Aorta (tissue), 5 donors: Measurements from ENCODE around the gene CEP112. TPM values are rescaled to one million over a fixed set of nuclear protein-coding genes. Genes with fewer than 3 reads are reported as not detected.
"Not testable (repeated sequence)": the region's sequence is repeated elsewhere in the genome, so short reads cannot be mapped to it uniquely, and the experiment has no call there.

Experiments
- ATAC-seq: fragments of 200-7000 bp; cut with Tn5 transposase; one replicate; pipeline ENCODE4 v1.9.1; 2022; ENCODE audit warnings: moderate library complexity; ENCODE audit not compliant: low FRiP score
- DNase-seq, 2 donors: peaks; one replicate each; pipeline ENCODE4 v3.0.0-alpha.2; 2020
- H3K27ac ChIP-seq, 2 donors: one replicate each; pipeline ENCODE4 v1.5.1; 2013; ENCODE audit warnings: low read length in 2 of 2, mild to moderate bottlenecking in 2 of 2, moderate library complexity in 2 of 2, control low read depth in 1 of 2, inconsistent platforms in 1 of 2, low read depth in 1 of 2
- H3K27me3 ChIP-seq, 2 donors: one replicate each; pipeline ENCODE4 v1.6.1; 2013; ENCODE audit warnings: control low read depth in 1 of 2, low read length in 1 of 2, mild to moderate bottlenecking in 1 of 2, moderate library complexity in 1 of 2; ENCODE audit not compliant: insufficient read depth in 2 of 2, control insufficient read depth in 1 of 2
- H3K36me3 ChIP-seq, 2 donors: one replicate each; pipeline ENCODE4 v1.6.1; 2013; ENCODE audit warnings: control low read depth in 1 of 2, low read length in 1 of 2, mild to moderate bottlenecking in 1 of 2; ENCODE audit not compliant: insufficient read depth in 2 of 2, control insufficient read depth in 1 of 2
- H3K4me1 ChIP-seq, 2 donors: one replicate each; pipeline ENCODE4 v1.6.1; 2013; ENCODE audit warnings: low read length in 2 of 2, control low read depth in 1 of 2, mild to moderate bottlenecking in 1 of 2, moderate library complexity in 1 of 2; ENCODE audit not compliant: insufficient read depth in 2 of 2, control insufficient read depth in 1 of 2
- H3K4me3 ChIP-seq, 2 donors: one replicate each; pipeline ENCODE4 v1.5.1; 2013; ENCODE audit warnings: low read length in 2 of 2, control low read depth in 1 of 2, mild to moderate bottlenecking in 1 of 2
- H3K9me3 ChIP-seq: one replicate; pipeline ENCODE4 v1.6.1; 2013; ENCODE audit warnings: mild to moderate bottlenecking, low read length; ENCODE audit not compliant: control insufficient read depth
- WGBS, 2 donors: extraction: QIAGEN DNeasy Blood & Tissue Kit; methylation state at CpG; one replicate each; pipeline ENCODE4 v1.1.7; 2013; 5-methylcytosine and 5-hydroxymethylcytosine counted together
- intact Hi-C, 2 donors: fragments of 100-400 bp; cut with DNase I; formaldehyde crosslinking; loops; one replicate each; pipeline versions ENCODE4 v1.14.2 to v1.15.0; 2022
- polyA plus RNA-seq, 2 donors: library from polyadenylated mRNA; stranded (reverse); fragments of 200-250 nt; gene quantifications; one replicate each; pipeline ENCODE4 v1.2.3, GENCODE V29; 2013
- total RNA-seq, 2 donors: library from RNA; stranded (reverse); fragmentation: NEBNext Ultra II Directional; extraction: Animal tissue kit (Norgen Biotek cat#: 25700); gene quantifications; one replicate each; pipeline ENCODE4 v1.2.1, GENCODE V29; 2021
- donor health status: healthy with polysubstance abuse.
- donor health status: Bipolar disorder and iron deficiency.
- donor health status: DM: no; HTN: no; CAD: no.
- donor health status: DM: no; HTN: no; CAD: no.
- donor health status: DM: yes; HTN: yes; CAD: no.

Gene CEP112
- total and polyA plus RNA-seq, 4 donors: 17.5 to 47.5 (median 30.7) TPM

- Histone ChIP-seq H3K4me1 (peaks cover 0 to 3% of the 10 kb centered on the region in 2 donors), H3K27ac (no peak overlapping the region), H3K4me3 (no peak overlapping the region), H3K36me3 (no peaks in the 10 kb centered on the region), H3K27me3 (no peaks in the 10 kb centered on the region), H3K9me3 (no peaks in the 10 kb centered on the region)
- DNase-seq (no peak), ATAC-seq (no peak)
- 48 to 60% methylated on average over 3 of the region's 3 CpGs for WGBS, 2 donors
- intact Hi-C loops: no loop called here
Measured at GRCh38 chr17:65694601-65695000, 497.3 kb downstream of the CEP112 start.

DNA sequence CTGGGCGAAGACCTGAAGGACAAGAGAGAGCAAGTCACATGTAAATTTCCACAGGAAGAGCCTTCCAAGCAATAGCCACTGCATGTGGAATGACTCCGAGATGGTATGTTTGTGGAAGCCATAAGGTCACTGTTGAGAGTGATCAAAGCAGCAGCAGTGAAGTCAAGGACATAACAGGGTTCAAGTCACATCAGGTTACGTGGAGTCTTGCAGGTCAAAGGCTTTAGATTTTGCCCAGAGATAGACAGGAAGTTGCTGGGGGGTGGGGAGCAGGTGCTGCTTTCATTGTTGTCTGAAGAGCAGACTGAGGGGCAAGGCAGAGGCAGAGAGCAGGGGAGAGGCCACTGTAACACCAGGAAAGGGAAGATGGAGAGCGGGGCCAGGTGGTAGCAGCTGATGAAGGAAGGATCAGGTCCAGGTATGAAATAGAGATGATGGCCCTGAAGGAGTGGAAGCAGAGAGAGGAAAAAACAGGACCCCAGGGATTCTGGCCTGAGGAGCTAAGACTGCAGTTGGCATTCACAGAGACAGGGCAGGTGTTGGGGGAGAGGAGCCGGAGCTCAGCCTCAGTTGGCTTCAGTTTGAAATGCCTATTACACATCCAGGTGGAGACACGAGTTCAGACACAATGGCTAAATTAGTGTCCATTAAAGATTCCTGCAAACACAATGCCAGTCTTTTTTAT is 501.2 kb downstream of the CEP112 start:
- 87 to 88% methylated on average over 6 of the region's 6 CpGs for WGBS, 2 donors
- intact Hi-C loops: no loop called here
- Histone ChIP-seq H3K36me3 (peaks cover 0 to 2% of the 10 kb centered on the region in 2 donors), H3K27ac (no peak overlapping the region), H3K4me3 (no peak overlapping the region), H3K4me1 (no peaks in the 10 kb centered on the region), H3K9me3 (no peaks in the 10 kb centered on the region), H3K27me3 (no peaks in the 10 kb centered on the region)
- ATAC-seq (no peak), DNase-seq (no peak)

DNA sequence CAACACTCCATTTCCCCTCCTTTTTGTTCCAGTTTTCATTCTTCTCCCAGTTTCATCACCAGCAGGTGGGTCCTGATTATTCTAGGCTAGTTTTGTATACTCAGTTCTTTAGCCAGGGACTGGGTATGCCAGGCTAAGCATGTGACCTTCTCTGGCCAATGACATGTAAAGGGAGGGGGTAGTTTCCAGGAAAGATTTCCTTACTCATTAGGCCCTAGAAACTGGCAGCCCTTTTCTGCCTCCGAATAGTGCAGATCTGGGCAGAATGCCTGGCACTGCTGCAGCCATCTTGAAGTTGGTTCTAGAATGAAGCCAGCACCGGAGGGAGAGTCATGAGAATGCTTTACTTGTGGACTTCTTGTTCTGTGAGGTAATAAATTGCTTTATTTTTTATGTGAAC is 503.6 kb downstream of the CEP112 start:
- Histone ChIP-seq H3K27me3 (no peaks in the 10 kb centered on the region), H3K27ac (no peak overlapping the region), H3K9me3 (no peaks in the 10 kb centered on the region), H3K4me3 (no peak overlapping the region), H3K36me3 (peaks cover 0 to 2% of the 10 kb centered on the region in 2 donors), H3K4me1 (no peaks in the 10 kb centered on the region)
- DNase-seq (no peak), ATAC-seq (no peak)
- 21 to 35% methylated on average over 2 of the region's 2 CpGs for WGBS, 2 donors
- intact Hi-C loops: no loop called here

GRCh38 chr17:65685110-65685509 is 506.8 kb downstream of the CEP112 start:
- Histone ChIP-seq H3K4me3 (no peak overlapping the region), H3K36me3 (peaks cover 0 to 2% of the 10 kb centered on the region in 2 donors), H3K27me3 (no peaks in the 10 kb centered on the region), H3K4me1 (no peaks in the 10 kb centered on the region), H3K27ac (no peak overlapping the region), H3K9me3 (no peaks in the 10 kb centered on the region)
- 97 to 99% methylated on average over 1 of the region's 1 CpG for WGBS, 2 donors
- ATAC-seq (no peak), DNase-seq (no peak)
- intact Hi-C loops: no loop called here

DNA sequence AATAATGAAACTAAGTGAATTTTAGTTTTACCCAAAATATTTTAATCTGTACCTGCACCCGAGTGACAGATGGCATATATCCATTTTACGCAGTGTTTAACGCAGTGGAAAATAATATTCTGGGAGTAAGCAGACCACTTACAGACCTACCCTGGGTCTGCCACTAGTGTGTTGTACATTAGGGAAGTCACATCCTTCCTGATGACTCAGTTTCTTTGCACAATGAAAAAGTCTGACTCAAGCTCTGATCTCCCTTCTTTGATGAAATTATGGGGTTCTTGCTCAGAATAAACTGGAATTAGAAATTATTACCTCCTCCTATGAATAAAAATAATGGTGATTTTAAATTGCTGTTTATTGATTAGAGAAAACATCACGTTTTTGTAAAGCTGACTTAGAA is 507.3 kb downstream of the CEP112 start:
- no peaks in the 10 kb centered on the region for H3K4me1 ChIP-seq
- H3K27me3 ChIP-seq: no peaks in the 10 kb centered on the region
- no peak overlapping the region for H3K27ac ChIP-seq
- H3K36me3 ChIP-seq: peaks cover 0 to 2% of the 10 kb centered on the region in 2 donors
- intact Hi-C loops: no loop called here
- H3K9me3 ChIP-seq: no peaks in the 10 kb centered on the region
- H3K4me3 ChIP-seq: no peak overlapping the region
- 83% methylated on average over 4 of the region's 4 CpGs for WGBS, 2 donors
- DNase-seq (no peak), ATAC-seq (no peak)

DNA sequence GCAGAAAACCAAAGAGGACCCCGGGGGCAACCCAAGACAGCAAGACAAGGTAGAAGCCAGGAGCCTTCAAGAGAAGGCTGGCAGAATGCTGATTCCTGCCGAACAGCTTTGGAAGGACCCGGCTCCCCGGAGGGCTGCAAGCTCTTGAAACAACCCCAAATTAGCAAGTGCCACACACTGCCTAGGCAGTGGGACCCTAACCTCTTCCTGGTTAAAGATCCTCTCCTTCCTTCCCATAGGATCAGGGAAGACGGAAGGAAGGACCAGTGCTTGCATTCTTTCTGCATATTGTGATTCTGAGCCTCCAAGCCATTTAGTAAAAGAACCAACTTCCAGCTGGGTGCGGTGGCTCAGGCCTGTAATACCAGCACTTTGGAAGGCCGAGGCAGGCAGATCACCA is 508.5 kb downstream of the CEP112 start:
- Histone ChIP-seq H3K4me1 (no peaks in the 10 kb centered on the region), H3K4me3 (no peak overlapping the region), H3K27ac (no peak overlapping the region), H3K36me3 (peaks cover 0 to 2% of the 10 kb centered on the region in 2 donors), H3K9me3 (no peaks in the 10 kb centered on the region), H3K27me3 (no peaks in the 10 kb centered on the region)
- DNase-seq (no peak), ATAC-seq (no peak)
- intact Hi-C loops: no loop called here
- 82 to 85% methylated on average over 7 of the region's 7 CpGs for WGBS, 2 donors

GRCh38 chr17:65681763-65682162 is 510.2 kb downstream of the CEP112 start:
- WGBS, 2 donors: 80 to 81% methylated on average over 5 of the region's 5 CpGs
- DNase-seq, H3K36me3 ChIP-seq, intact Hi-C loops, ATAC-seq, H3K27ac ChIP-seq, H3K4me3 ChIP-seq, H3K9me3 ChIP-seq, H3K27me3 ChIP-seq, H3K4me1 ChIP-seq: not testable (repeated sequence)

DNA sequence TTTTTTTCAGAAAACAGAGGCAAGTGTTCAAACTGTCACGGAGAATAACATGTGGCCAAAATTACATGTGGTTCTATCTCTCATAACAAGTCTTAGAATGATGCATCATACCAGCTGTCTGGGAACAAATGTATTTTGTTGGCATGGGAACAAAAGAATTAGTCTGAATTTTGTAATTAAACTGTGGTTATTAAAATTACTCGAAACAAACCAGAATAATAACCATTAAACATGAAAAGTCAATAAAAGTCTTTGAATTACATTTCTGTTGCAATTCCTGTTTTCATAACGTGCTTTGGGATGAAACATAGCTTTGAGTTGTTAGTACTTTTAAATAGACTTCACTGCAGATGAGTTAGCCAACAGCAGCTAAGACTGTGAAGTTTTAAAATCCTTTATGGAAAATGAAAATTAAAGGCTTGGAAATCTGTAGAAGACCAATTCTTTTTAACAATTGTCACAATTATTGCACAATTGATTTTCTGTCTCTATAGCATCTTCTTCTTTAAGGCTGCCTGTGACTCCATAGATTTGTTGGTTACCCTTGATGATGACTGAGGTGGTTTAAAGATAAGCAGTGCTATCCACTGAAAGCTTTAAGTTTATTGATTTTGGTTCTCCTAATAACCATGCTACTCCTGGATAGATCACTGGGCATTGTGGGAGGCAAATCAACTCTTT is 512.6 kb downstream of the CEP112 start:
- no peak for ATAC-seq
- H3K36me3 ChIP-seq: no peaks in the 10 kb centered on the region
- H3K9me3 ChIP-seq: no peaks in the 10 kb centered on the region
- DNase-seq: no peak
- H3K4me3 ChIP-seq: no peak overlapping the region
- no peak overlapping the region for H3K27ac ChIP-seq
- intact Hi-C loops: no loop called here
- 70 to 78% methylated on average over 3 of the region's 3 CpGs for WGBS, 2 donors
- no peaks in the 10 kb centered on the region for H3K4me1 ChIP-seq
- no peaks in the 10 kb centered on the region for H3K27me3 ChIP-seq

DNA sequence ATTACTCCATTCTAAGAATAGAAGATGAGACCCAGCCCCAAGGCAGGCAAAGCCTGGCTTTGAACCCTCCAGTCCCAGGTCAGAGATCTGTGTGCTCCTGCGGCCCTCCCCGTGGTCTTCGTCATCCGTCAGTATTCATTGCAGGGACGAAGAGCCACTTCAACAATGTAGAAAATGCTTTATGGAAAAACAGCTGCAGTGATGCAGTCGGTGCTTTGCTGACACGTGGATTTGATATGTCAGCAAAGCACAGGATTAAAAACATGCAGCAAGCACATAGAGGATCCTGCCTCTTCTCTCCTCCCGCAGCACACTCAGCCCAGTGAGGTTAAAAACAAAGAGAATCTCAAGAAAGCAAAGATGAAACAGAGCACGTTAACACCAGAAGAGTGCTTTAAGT is 513.4 kb downstream of the CEP112 start:
- Histone ChIP-seq H3K4me1 (no peaks in the 10 kb centered on the region), H3K4me3 (no peak overlapping the region), H3K27ac (no peak overlapping the region), H3K36me3 (no peaks in the 10 kb centered on the region), H3K9me3 (no peaks in the 10 kb centered on the region), H3K27me3 (no peaks in the 10 kb centered on the region)
- DNase-seq: no peak
- 74 to 76% methylated on average over 9 of the region's 9 CpGs for WGBS, 2 donors
- intact Hi-C loops: no loop called here
- no peak for ATAC-seq
